Measurements from ENCODE around the gene ATG13. TPM values are rescaled to one million over a fixed set of nuclear protein-coding genes. Genes with fewer than 3 reads are reported as not detected.

The ATG13 gene
- total and polyA plus RNA-seq, 2 of the 4 experiments (the other 2 are of a cell fraction) = 43.0 to 49.7 TPM

DNA sequence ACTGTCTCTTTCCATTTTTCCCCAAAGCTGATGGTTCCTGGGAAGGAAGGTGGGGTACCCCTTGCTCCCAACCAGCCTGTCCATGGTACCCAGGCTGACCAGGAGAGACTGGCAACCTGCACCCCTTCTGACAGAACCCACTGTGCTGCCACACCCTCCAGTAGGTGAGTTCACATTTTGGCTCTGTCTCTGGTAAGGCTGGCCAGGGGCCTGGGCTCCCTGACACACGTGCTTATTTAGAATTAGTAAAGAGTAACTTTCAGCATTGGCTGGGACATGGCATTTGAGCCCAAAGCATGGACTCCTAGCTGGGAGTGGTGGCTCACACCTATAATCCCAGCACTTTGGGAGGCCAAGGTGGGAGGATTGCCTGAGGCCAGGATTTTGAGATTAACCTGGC is 48.0 kb downstream of the ATG13 start:
- ATAC-seq (ENCODE audit: low read depth) (no peak), DNase-seq (no peak)
- Histone ChIP-seq H2AFZ (replicated peaks; ENCODE audit: low read length, poor library complexity) (no peak overlapping the region), H2BK5ac (ENCODE audit: low read depth, low read length, poor library complexity, severe bottlenecking) (no peak overlapping the region), H2BK120ac (ENCODE audit: low read depth, low read length) (no peak overlapping the region), H3K9me3 (ENCODE audit: control insufficient read depth, insufficient read depth, low read length) (no peaks in the 10 kb centered on the region), H2BK20ac (ENCODE audit: low read depth, low read length) (no peak overlapping the region), H3K36me3 (ENCODE audit: control insufficient read depth, insufficient read depth, low read length) (peaks cover 50% of the 10 kb centered on the region), H2AK5ac (ENCODE audit: low read depth, low read length) (no peak overlapping the region), H4K5ac (ENCODE audit: low read depth, low read length) (no peak overlapping the region), H3K79me1 (ENCODE audit: low read depth in 1 of 2, low read length in 2 of 2) (peaks cover 0 to 8% of the 10 kb centered on the region in 2 experiments; a peak in 2 of 4 replicates), H4K8ac (ENCODE audit: low read depth in 2 of 2, low read length in 2 of 2) (no peak overlapping the region), H3K56ac (ENCODE audit: extremely low read depth, insufficient read depth, low read length) (no peak overlapping the region), H4K20me1 (ENCODE audit: insufficient read depth, low read length) (no peaks in the 10 kb centered on the region), H4K91ac (ENCODE audit: insufficient read depth, low read depth, low read length) (no peak overlapping the region), H2AK9ac (replicated peaks; ENCODE audit: low read depth, low read length, poor library complexity) (no peak overlapping the region), H3K14ac (replicated peaks; ENCODE audit: low read depth, low read length) (no peak overlapping the region), H3K23ac (ENCODE audit: low read depth, low read length) (no peak overlapping the region), H3K4me2 (ENCODE audit: low read depth, low read length) (no peak overlapping the region), H3K9me1 (ENCODE audit: insufficient read depth, low read length) (peaks cover 12% of the 10 kb centered on the region), H3K4ac (ENCODE audit: low read depth, low read length) (no peak overlapping the region), H3K4me1 (ENCODE audit: control insufficient read depth, insufficient read depth, low read length) (peaks cover 5% of the 10 kb centered on the region), H3K27ac (ENCODE audit: insufficient read depth, low read length) (no peak overlapping the region), H3K4me3 (ENCODE audit: insufficient read depth, low read depth, low read length) (no peak overlapping the region), H3K27me3 (ENCODE audit: control insufficient read depth, insufficient read depth, low read length) (no peaks in the 10 kb centered on the region), H2BK15ac (ENCODE audit: low read depth, low read length) (no peak overlapping the region), H3K9ac (ENCODE audit: low read depth, low read length) (no peak overlapping the region), H3K18ac (ENCODE audit: low read depth, low read length) (no peak overlapping the region)
- ChIA-PET CTCF (no interaction called here), POLR2A (ENCODE audit: unreplicated experiment) (no interaction called here)
- in situ Hi-C loops (cut with MboI; ENCODE audit: low sequenced_read_pairs) (no loop called here), intact Hi-C loops (cut with micrococcal nuclease) (no loop called here), dilution Hi-C loops (cut with HindIII; ENCODE audit: low sequenced_read_pairs, unreplicated experiment) (no loop called here)
- no TSS peak for BruUV-seq (replicated peaks)
- TF ChIP-seq MAFK (IDR thresholded peaks at IDR 0.05; ENCODE audit: low read depth, low read length) (no peak), NFE2L2 (IDR thresholded peaks at IDR 0.05; ENCODE audit: low read depth, low read length) (no peak), FOS (IDR thresholded peaks at IDR 0.05; ENCODE audit: low read depth, low read length) (no peak), CHD1 (IDR thresholded peaks at IDR 0.05; ENCODE audit: low read depth, low read length) (no peak), SMC3 (IDR thresholded peaks at IDR 0.05; ENCODE audit: low read depth, low read length) (no peak), RCOR1 (IDR thresholded peaks at IDR 0.05; ENCODE audit: insufficient replicate concordance, low read length) (no peak), RAD21 (IDR thresholded peaks at IDR 0.05; ENCODE audit: low read length) (no peak), MAZ (IDR thresholded peaks at IDR 0.05; ENCODE audit: borderline replicate concordance, low read depth, low read length) (no peak), MXI1 (IDR thresholded peaks at IDR 0.05; ENCODE audit: borderline replicate concordance, low read depth, low read length) (no peak), RFX5 (IDR thresholded peaks at IDR 0.05; ENCODE audit: low read depth, low read length) (no peak), BHLHE40 (IDR thresholded peaks at IDR 0.05; ENCODE audit: low read depth, low read length) (no peak), POLR2A (IDR thresholded peaks at IDR 0.05; ENCODE audit: low read depth, low read length) (no peak), CEBPB (IDR thresholded peaks at IDR 0.05; ENCODE audit: low read depth, low read length) (no peak)
- TF ChIP-seq, protein P1, sequence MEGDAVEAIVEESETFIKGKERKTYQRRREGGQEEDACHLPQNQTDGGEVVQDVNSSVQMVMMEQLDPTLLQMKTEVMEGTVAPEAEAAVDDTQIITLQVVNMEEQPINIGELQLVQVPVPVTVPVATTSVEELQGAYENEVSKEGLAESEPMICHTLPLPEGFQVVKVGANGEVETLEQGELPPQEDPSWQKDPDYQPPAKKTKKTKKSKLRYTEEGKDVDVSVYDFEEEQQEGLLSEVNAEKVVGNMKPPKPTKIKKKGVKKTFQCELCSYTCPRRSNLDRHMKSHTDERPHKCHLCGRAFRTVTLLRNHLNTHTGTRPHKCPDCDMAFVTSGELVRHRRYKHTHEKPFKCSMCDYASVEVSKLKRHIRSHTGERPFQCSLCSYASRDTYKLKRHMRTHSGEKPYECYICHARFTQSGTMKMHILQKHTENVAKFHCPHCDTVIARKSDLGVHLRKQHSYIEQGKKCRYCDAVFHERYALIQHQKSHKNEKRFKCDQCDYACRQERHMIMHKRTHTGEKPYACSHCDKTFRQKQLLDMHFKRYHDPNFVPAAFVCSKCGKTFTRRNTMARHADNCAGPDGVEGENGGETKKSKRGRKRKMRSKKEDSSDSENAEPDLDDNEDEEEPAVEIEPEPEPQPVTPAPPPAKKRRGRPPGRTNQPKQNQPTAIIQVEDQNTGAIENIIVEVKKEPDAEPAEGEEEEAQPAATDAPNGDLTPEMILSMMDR (conservative IDR thresholded peaks at IDR 0.05; ENCODE audit: low read depth, low read length) = no peak
- TF ChIP-seq, protein P2, sequence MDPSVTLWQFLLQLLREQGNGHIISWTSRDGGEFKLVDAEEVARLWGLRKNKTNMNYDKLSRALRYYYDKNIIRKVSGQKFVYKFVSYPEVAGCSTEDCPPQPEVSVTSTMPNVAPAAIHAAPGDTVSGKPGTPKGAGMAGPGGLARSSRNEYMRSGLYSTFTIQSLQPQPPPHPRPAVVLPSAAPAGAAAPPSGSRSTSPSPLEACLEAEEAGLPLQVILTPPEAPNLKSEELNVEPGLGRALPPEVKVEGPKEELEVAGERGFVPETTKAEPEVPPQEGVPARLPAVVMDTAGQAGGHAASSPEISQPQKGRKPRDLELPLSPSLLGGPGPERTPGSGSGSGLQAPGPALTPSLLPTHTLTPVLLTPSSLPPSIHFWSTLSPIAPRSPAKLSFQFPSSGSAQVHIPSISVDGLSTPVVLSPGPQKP (IDR thresholded peaks at IDR 0.05; ENCODE audit: borderline replicate concordance, low read depth, low read length) = no peak
- TF ChIP-seq, protein P3, sequence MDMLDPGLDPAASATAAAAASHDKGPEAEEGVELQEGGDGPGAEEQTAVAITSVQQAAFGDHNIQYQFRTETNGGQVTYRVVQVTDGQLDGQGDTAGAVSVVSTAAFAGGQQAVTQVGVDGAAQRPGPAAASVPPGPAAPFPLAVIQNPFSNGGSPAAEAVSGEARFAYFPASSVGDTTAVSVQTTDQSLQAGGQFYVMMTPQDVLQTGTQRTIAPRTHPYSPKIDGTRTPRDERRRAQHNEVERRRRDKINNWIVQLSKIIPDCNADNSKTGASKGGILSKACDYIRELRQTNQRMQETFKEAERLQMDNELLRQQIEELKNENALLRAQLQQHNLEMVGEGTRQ (IDR thresholded peaks at IDR 0.05; ENCODE audit: low read depth, low read length) = no peak
- no CpG with 5 or more reads among the region's 1 CpG for WGBS, 2 experiments (ENCODE audit: extremely low coverage in 2 of 2, insufficient read length in 1 of 2)

Measured in IMR-90 (cell line).